D341Med (cell line): ENCODE data around the gene KCNJ18.
"Not testable (repeated sequence)": the region's sequence is repeated elsewhere in the genome, so short reads cannot be mapped to it uniquely, and the experiment has no call there.

ENCODE experiments used
- DNase-seq: peaks from one replicate; pipeline ENCODE4 v3.0.0; 2012; ENCODE audit warnings: low spot score

The KCNJ18 gene

GRCh38 chr17:21685061-21685795 is 7.1 kb upstream of the KCNJ18 start:
- not testable (repeated sequence) for DNase-seq

DNA sequence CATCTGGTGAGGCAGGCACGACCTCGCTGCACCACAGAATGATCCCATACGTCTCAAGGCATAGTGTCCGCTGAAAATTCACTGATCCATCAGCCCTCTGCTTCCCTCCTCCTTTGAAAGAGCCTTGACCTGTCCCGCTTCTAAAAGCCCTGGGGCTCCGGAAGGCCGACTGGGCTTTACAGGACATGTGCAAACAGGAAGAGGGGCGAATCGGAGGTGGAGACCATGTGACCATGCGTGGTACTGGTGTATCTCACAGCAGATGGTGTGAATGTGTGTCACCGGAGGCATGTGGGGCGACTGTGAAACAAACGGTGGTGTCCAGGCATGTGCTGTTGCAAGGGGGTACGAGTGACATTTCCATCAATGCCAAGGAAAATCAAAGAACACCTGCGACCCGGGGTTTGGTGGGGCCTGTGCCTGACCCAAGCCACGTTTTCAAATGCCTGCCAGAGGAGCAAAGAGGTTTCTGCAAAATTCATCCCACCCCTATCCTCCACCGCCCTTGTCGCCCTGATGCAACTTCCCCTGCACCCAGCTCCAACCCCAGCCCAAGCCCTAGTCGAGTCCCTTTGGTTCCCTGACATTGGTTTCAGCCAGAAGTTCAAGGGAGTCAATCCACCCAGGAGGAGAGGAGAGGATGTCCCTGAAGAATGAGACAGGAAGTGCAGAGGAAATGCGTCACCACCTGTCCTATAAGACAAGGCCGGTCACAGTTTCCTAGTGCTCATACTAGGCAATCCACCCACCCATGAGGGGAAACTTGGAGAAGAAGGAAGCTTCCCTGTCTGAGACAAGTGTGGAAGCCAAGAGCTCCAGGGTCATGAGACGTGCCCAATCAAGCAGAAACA is 5.9 kb upstream of the KCNJ18 start:
- no peak for DNase-seq

GRCh38 chr17:21687136-21687953 is 5.0 kb upstream of the KCNJ18 start:
- DNase-seq, result no peak

DNA sequence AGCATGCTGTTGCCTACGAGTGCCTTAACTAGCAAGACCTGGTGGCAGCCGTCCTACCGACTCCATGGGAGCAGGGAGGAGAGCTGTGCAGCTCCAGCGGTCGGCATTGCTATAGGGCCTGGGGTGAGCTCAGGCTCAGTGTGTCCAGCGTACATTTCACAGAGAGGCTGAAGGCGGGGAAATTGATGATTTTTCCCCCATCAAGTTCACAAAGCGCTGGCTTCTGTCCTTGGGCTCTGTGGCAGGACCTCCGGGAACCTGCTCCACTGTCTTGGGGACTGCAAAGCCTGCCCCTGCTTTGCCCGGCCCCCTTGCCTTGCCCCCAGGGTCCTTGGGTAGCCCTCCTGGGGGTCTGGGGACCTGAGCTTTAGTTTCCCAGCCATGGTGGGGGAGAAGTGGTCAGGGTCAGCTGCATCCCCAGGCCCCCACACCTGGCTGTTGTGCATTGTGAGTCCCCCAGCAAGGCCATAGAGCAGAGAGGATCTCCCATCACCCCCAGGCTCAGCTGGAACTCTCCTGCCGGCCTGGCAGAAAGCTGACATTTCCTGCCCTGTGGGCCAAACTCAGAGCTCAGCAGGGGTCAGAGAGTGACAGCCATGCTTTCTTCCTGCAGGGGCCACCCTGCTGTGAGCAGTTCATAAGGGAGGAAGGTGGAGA is 3.9 kb upstream of the KCNJ18 start:
- no peak for DNase-seq

- no peak for DNase-seq
These were observed 2.7 kb upstream of the KCNJ18 start for GRCh38 chr17:21689604-21690003.

GRCh38 chr17:21690811-21691210 is 1.5 kb upstream of the KCNJ18 start:
- not testable (repeated sequence) for DNase-seq

DNA sequence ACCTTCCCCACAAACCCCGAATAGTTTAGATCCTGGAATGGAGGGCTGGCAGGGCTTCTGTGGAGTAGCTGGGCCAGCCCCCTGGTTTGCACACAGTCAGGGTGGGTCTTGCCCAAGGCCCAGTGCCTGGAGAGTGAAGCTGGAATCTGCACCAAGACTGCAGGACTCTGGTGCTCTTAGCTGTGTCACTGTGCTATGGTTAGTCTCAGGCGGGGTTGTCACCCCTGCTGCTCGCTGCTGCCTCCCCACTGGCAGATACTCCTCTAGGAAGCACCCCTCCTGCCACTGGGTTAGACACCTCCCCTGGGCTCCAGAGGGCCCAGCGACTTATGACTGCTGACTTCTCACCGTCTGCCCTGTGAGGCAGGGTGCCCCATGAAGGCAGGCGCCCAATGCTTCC is 842 bp upstream of the KCNJ18 start:
- not testable (repeated sequence) for DNase-seq

DNA sequence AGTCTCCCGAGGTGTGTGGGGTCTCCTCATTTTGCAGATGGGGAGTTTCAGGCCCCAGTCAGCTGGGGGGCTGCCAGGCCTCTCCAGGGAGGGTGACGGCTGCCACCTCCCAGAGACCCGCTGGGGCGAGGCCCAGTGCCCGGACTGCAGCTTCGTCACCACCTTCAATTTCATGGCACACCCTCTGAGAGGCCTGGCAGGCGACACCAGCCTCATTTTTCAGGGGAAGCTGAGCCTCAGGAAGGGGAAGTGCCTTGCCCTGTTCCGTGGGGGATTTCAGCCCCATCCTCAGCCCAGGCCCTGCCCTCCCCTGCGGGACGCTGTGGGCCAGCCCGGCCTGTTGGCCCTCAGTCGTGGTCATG is 362 bp downstream of the KCNJ18 start:
- not testable (repeated sequence) for DNase-seq

DNA sequence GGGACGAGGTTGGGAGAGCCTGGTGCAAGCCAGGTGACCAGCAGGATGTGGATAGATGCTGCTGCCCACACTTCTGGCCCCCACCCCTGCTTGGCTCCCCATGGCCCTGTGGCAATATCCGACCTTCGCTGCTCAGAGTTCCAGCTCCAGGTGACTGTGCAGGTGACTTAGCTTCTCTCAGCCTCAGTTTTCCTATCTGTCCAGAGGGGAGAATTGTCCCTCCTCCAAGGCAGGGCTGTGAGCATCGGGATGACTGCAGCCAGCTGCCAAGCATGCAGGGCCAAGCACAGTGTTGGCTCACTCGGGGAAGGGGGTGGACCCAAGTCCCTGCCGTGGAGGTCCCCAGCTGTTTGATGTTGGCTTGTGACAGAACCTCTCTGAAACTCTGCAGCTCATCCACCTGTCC is 1.1 kb downstream of the KCNJ18 start:
- not testable (repeated sequence) for DNase-seq

DNA sequence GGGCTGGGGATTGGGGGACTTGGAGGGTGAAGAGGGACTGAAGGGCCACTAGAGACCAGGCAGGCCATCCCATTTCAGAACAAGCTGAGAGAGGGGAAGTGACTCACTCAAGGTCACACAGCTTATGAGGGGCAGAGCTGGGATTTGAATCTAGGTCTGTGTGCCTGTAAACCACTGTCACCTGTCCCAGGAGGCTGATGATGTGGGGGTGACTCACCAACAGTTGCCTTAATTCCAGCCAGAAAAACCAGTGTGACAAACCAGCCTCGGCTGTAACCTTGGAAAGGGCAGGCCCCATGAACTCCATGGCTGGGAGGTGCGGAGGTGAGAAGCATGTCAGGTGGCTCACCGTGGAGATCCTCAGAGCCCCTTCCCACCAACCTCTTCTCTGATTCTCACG is 1.6 kb downstream of the KCNJ18 start:
- not testable (repeated sequence) for DNase-seq

GRCh38 chr17:21696227-21696626 is 3.9 kb downstream of the KCNJ18 start:
- DNase-seq, result not testable (repeated sequence)

- not testable (repeated sequence) for DNase-seq
These were observed 4.7 kb downstream of the KCNJ18 start for GRCh38 chr17:21696842-21697507.

- DNase-seq, result not testable (repeated sequence)
These were observed 5.2 kb downstream of the KCNJ18 start for GRCh38 chr17:21697508-21697860.

DNA sequence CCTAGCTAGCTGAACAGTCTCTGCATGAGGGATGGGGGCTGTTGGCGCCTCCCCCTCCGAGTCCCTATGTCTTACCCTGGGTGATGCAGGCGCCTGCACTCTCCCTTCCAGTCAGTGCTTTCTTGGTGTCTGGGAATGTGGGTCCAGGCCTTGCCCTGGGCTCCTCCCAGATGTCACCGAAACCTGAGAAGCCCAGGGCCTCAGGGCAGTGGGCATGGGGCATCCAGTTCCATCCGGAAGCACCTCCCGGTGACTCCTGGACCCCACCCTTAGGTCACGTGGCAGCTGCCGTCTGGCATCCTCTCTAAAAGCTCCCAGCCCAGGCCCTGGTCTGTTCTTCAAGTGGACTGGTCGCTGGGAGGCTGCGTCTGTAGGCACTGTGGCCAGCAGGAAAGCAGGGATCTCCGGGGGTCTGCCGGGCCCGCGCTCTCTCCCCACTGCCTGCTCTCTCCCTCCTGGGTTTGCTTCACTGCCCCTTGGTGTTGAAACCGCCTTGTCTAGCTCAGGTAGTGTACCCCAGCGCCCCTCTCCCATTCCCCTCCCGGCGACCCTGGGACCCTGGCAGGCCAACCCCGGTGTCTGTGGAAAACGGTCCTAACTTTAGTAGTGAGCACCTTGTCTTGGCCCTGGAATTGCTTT is 6.2 kb downstream of the KCNJ18 start:
- DNase-seq, result not testable (repeated sequence)

GRCh38 chr17:21699124-21699523 is 6.8 kb downstream of the KCNJ18 start:
- not testable (repeated sequence) for DNase-seq

DNA sequence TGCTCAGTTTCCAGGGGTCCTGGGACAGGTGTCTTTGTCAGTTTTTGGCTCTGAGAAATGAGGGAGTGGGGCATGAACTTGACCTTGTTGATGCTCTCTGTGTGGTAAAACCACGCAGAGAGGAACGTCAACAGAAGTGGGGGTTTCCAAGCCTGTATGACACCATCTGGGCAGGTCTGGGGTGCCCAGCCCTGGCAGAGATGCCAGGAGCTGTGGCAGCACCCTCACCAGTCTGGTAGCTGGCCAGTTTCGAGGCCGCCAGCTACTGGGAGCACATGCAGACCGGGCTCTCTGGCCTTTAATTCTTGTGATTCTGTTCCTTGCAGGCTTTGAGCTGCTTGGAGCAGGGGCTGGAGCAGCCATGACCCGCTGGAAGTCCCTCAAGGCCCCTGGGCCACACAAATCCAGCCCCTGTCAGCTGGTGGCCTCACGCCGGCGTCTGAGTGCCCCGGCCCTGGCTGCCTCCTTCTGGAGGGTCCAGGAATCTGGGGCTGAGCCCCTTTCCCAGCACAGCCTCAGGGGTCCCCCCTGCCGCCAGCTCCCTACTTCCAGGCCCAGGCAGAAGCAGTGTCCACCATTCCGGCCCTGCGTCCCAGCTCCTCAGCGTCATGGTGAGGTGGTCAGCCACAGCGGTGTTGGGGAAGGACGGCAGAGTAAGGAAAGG is 7.4 kb downstream of the KCNJ18 start:
- DNase-seq, result not testable (repeated sequence)

DNA sequence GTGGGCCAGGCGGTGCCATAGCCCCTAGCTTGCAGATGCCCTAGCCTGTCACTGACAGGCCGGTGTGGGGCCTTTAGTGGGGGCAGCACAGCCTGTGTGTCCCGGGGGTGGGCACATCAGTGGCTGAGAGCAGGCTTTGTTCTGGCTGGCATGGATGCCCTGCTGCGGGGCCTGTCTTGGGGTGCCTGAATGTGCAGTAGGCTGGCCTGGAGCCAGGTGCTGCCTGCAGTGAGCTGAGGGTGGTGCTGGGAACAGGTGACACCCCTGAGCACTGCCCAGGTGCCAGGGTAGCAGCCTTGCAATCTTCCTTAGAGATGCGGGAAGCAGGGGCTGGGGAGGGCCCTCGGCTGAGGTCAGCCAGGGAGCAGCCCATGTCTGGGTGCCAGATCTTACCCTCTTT is 8.8 kb downstream of the KCNJ18 start:
- not testable (repeated sequence) for DNase-seq

GRCh38 chr17:21702029-21702428 is 9.7 kb downstream of the KCNJ18 start:
- DNase-seq, result not testable (repeated sequence)

- not testable (repeated sequence) for DNase-seq
These were observed 10.2 kb downstream of the KCNJ18 start for GRCh38 chr17:21702521-21702920.

DNA sequence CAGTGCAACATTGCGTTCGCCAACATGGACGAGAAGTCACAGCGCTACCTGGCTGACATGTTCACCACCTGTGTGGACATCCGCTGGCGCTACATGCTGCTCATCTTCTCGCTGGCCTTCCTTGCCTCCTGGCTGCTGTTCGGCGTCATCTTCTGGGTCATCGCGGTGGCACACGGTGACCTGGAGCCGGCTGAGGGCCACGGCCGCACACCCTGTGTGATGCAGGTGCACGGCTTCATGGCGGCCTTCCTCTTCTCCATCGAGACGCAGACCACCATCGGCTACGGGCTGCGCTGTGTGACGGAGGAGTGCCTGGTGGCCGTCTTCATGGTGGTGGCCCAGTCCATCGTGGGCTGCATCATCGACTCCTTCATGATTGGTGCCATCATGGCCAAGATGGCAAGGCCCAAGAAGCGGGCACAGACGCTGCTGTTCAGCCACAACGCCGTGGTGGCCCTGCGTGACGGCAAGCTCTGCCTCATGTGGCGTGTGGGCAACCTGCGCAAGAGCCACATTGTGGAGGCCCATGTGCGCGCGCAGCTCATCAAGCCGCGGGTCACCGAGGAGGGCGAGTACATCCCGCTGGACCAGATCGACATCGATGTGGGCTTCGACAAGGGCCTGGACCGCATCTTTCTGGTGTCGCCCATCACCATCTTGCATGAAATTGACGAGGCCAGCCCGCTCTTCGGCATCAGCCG is 10.8 kb downstream of the KCNJ18 start:
- DNase-seq, result not testable (repeated sequence)
